GM18867 (cell line): ENCODE measurements around the gene HEMK1.

Source experiments
- ATAC-seq: cut with Tn5 transposase; IDR thresholded peaks from one replicate; pipeline ENCODE4 v1.9.1; 2021; ENCODE audit warnings: mild to moderate bottlenecking, moderate library complexity; ENCODE audit not compliant: unreplicated experiment

The HEMK1 gene

GRCh38 chr3:50572801-50573371 lies 3.6 kb downstream of the HEMK1 start:
- ATAC-seq, result no peak

GRCh38 chr3:50573566-50574443 lies 4.5 kb downstream of the HEMK1 start:
- no peak for ATAC-seq

- no peak for ATAC-seq
Observed at GRCh38 chr3:50574444-50574831, 5.1 kb downstream of the HEMK1 start.

GRCh38 chr3:50575372-50575771 lies 6.0 kb downstream of the HEMK1 start:
- ATAC-seq, result no peak

- ATAC-seq, result no peak
Observed at GRCh38 chr3:50577348-50577747, 8.0 kb downstream of the HEMK1 start.

- no peak for ATAC-seq
Observed at GRCh38 chr3:50580683-50581458, 11.5 kb downstream of the HEMK1 start.

GRCh38 chr3:50581459-50581842 lies 12.1 kb downstream of the HEMK1 start:
- no peak for ATAC-seq

- no peak for ATAC-seq
Observed at GRCh38 chr3:50582083-50582482, 12.8 kb downstream of the HEMK1 start.

GRCh38 chr3:50583897-50584296 lies 14.6 kb downstream of the HEMK1 start:
- ATAC-seq, result no peak

GRCh38 chr3:50584391-50584790 lies 15.1 kb downstream of the HEMK1 start:
- no peak for ATAC-seq

- no peak for ATAC-seq
Observed at GRCh38 chr3:50585919-50586762, 16.8 kb downstream of the HEMK1 start.

GRCh38 chr3:50586763-50587070 lies 17.4 kb downstream of the HEMK1 start:
- no peak for ATAC-seq

- ATAC-seq, result no peak
Observed at GRCh38 chr3:50587373-50587772, 18.1 kb downstream of the HEMK1 start.

- peak; percentile 52 for ATAC-seq
Observed at GRCh38 chr3:50587806-50588758, 18.8 kb downstream of the HEMK1 start.

- ATAC-seq, result no peak
Observed at GRCh38 chr3:50588759-50589433, 19.6 kb downstream of the HEMK1 start.

GRCh38 chr3:50591196-50591741 lies 21.9 kb downstream of the HEMK1 start:
- ATAC-seq, result no peak

- ATAC-seq, result no peak
Observed at GRCh38 chr3:50592568-50592967, 23.2 kb downstream of the HEMK1 start.

- no peak for ATAC-seq
Observed at GRCh38 chr3:50594253-50594785, 25.0 kb downstream of the HEMK1 start.
